ENCODE results near the gene NOX3.
"Not testable (repeated sequence)": the region's sequence is repeated elsewhere in the genome, so short reads cannot be mapped to it uniquely, and the experiment has no call there.

NOX3 gene

DNA sequence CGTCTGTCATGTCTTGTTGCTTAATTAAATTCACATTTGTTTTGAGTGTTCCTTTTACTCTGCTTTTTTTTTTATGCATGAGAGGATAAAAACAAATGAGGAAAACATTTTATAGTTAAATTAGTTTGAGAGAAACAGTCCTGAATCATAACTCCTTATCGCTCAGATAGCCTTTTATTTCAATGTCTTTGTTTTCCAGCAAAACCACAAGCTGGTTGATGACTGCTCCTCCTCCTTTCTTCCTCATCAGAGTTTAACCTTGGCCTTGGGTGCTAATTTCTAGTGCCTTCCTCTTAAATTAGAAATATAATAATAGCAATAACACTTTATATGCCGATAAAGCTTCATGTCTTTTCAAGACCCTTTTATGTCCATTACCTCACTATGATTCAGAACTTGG, 3.1 kb downstream of the NOX3 start:
- peaks cover 12% of the 10 kb centered on the region for H3K27me3 Mint-ChIP-seq (ENCODE audit: low read depth)
- TF ChIP-seq, protein P1, sequence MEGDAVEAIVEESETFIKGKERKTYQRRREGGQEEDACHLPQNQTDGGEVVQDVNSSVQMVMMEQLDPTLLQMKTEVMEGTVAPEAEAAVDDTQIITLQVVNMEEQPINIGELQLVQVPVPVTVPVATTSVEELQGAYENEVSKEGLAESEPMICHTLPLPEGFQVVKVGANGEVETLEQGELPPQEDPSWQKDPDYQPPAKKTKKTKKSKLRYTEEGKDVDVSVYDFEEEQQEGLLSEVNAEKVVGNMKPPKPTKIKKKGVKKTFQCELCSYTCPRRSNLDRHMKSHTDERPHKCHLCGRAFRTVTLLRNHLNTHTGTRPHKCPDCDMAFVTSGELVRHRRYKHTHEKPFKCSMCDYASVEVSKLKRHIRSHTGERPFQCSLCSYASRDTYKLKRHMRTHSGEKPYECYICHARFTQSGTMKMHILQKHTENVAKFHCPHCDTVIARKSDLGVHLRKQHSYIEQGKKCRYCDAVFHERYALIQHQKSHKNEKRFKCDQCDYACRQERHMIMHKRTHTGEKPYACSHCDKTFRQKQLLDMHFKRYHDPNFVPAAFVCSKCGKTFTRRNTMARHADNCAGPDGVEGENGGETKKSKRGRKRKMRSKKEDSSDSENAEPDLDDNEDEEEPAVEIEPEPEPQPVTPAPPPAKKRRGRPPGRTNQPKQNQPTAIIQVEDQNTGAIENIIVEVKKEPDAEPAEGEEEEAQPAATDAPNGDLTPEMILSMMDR (IDR thresholded peaks at IDR 0.05; ENCODE audit: unreplicated experiment in 3 of 3): no peak
- H3K9me3 Mint-ChIP-seq: no peaks in the 10 kb centered on the region
- no peak overlapping the region for H3K27ac Mint-ChIP-seq
- no peak overlapping the region for H3K4me3 Mint-ChIP-seq
- no peaks in the 10 kb centered on the region for H3K36me3 Mint-ChIP-seq (ENCODE audit: low read depth)
- H3K4me1 Mint-ChIP-seq: peaks cover 7% of the 10 kb centered on the region

DNA sequence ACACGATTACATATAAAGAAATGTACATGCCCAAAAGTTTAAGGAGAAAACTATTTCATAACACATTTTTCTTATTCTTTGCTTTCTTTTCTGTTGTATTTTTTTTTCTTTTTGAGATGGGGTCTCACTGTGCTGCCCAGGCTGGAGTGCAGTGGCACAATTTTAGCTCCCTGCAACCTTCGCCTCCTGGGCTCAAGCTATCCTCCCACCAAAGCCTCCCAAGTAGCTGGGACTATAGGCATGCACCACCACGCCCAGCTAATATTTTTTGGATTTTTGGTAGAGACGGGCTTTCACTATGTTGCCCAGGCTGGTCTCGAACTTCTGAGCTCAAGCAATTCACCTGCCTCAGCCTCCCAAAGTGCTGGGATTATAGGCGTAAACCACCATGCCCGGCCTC, 4.1 kb downstream of the NOX3 start:
- not testable (repeated sequence) for H3K4me3 Mint-ChIP-seq; H3K4me1 Mint-ChIP-seq; H3K27ac Mint-ChIP-seq; H3K9me3 Mint-ChIP-seq; H3K36me3 Mint-ChIP-seq (ENCODE audit: low read depth)
- peaks cover 12% of the 10 kb centered on the region for H3K27me3 Mint-ChIP-seq (ENCODE audit: low read depth)

DNA sequence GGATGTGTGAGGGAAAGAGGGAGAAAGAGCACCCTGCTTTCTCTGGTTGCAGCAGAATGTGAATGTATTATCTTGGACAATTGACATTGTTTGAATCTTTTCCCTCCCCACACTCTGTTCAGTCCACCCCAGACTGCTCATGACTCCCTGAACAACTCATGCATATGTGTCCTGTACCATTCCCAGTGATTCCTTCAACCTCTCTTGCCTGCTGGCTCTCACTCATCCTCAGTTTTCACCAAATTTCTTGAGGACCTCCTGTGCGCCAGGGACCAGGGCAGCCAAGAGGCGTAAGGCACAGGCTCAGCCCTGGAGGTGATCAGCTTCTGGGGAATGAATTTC, 5.4 kb downstream of the NOX3 start:
- no peaks in the 10 kb centered on the region for H3K36me3 Mint-ChIP-seq (ENCODE audit: low read depth)
- TF ChIP-seq, protein P1 (IDR thresholded peaks at IDR 0.05; ENCODE audit: unreplicated experiment in 3 of 3): no peak
- H3K27me3 Mint-ChIP-seq (ENCODE audit: low read depth): peaks cover 12% of the 10 kb centered on the region
- no peak overlapping the region for H3K27ac Mint-ChIP-seq
- no peak overlapping the region for H3K4me3 Mint-ChIP-seq
- no peaks in the 10 kb centered on the region for H3K9me3 Mint-ChIP-seq
- H3K4me1 Mint-ChIP-seq: peaks cover 7% of the 10 kb centered on the region

DNA sequence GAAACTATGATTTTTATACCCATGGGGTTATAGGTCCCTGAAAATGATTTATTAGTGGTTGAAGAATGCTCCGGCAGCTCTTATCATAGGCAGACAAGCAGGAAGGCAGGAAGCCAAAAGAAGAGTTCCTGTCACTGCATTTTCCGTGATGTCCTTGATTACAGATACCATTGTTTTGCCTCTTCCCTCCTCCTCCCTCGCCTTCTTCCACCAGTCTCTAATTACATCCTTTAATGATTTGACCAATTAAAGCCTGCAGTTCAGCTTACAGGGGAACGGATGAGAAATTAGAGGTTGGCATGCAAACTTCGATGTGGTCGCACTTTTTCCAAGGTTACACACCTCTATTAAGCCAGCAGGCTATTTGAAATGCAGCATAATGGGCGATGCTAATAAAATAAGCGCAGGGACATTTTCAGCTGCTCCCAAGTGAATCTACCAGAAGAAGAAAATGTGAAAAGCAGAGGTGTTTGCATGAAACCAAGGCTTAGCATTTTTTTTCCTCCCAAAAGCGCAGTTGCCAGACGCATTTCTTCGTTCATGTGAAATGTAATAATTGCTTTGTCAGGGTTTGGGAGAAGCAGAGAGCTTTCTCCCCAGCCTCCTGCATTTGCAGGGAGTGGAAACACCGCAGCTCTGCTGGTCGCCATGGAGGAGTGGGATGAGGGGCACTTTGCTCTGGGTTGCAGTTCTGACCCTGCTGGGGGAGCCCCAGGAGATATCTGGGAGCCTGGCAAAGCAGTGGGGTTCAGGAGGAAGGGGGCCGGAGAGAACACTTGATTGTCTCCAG, 6.0 kb downstream of the NOX3 start:
- peaks cover 7% of the 10 kb centered on the region for H3K4me1 Mint-ChIP-seq
- H3K27ac Mint-ChIP-seq: no peak overlapping the region
- peaks cover 12% of the 10 kb centered on the region for H3K27me3 Mint-ChIP-seq (ENCODE audit: low read depth)
- no peaks in the 10 kb centered on the region for H3K36me3 Mint-ChIP-seq (ENCODE audit: low read depth)
- TF ChIP-seq, protein P1 (IDR thresholded peaks at IDR 0.05; ENCODE audit: unreplicated experiment in 3 of 3): no peak
- H3K4me3 Mint-ChIP-seq: no peak overlapping the region
- no peaks in the 10 kb centered on the region for H3K9me3 Mint-ChIP-seq

DNA sequence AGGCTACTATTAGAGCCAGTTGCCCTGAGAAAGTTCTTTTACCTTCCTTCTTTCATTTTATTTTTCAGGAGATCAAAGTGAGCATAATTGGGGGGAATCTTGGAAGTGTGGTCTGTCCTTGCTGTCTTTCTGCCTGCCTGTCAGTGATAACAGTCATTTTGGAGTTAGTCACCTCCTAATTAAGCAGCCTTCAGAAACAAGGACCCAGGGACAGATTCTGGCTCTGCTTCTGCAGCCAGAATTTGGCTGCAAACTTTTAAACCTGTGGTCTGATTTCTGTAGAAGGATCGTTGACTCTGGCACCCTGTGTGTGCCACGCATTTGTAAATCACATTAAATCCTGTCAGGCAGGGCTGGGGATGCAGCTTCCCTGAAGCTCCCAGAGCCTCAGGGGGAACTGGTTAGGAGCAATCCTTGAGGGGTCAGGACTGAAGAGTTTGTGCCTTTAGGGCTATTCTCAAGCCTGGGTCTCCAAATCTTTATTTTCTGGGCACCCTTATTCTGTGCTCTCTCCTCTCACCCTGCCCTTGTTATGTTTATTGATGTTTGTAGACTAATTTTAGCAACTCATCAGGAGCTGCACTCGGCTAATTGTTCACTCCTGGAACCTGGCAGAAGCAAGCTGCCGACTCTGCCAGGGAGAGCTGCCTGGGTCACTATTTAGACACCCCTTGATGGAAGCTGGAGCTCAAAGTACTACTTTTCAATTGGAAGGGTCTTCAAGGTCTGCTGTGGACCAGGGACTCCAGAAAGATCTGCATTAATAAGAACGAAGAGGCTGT, 6.8 kb downstream of the NOX3 start:
- no peak overlapping the region for H3K4me3 Mint-ChIP-seq
- H3K4me1 Mint-ChIP-seq: peaks cover 7% of the 10 kb centered on the region
- no peaks in the 10 kb centered on the region for H3K9me3 Mint-ChIP-seq
- peaks cover 12% of the 10 kb centered on the region for H3K27me3 Mint-ChIP-seq (ENCODE audit: low read depth)
- TF ChIP-seq, protein P1 (IDR thresholded peaks at IDR 0.05; ENCODE audit: unreplicated experiment in 3 of 3): no peak
- no peak overlapping the region for H3K27ac Mint-ChIP-seq
- H3K36me3 Mint-ChIP-seq (ENCODE audit: low read depth): no peaks in the 10 kb centered on the region

DNA sequence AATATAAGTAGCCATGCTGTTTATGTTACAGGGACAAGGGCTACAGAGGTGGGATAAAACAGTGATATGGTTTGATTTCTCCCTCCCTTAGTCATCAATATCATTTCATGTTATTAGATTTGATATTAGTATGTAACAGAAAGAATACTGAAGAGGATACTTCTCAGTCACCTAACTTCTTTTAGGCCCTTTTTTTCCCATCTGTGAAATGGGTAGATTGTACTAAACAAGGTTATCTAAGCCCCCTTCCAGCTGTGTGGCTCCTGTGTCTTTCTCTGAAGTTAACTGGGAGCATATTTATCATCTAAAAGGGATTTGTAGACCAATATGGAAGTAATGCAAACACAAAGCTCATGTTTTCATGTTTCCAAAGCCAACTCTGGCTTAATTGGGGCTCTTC, 7.7 kb downstream of the NOX3 start:
- no peak overlapping the region for H3K27ac Mint-ChIP-seq
- H3K36me3 Mint-ChIP-seq (ENCODE audit: low read depth): no peaks in the 10 kb centered on the region
- peaks cover 12% of the 10 kb centered on the region for H3K27me3 Mint-ChIP-seq (ENCODE audit: low read depth)
- peaks cover 7% of the 10 kb centered on the region for H3K4me1 Mint-ChIP-seq
- TF ChIP-seq, protein P1 (IDR thresholded peaks at IDR 0.05; ENCODE audit: unreplicated experiment in 3 of 3): no peak
- H3K4me3 Mint-ChIP-seq: no peak overlapping the region
- H3K9me3 Mint-ChIP-seq: no peaks in the 10 kb centered on the region

All from nephron (organoid).